Pons (tissue), 1 donor: ENCODE measurements around the gene NKRF.
"Not testable (repeated sequence)": the region's sequence is repeated elsewhere in the genome, so short reads cannot be mapped to it uniquely, and the experiment has no call there.

Experiments used
- DNase-seq: peaks from one replicate; pipeline ENCODE4 v3.0.0-alpha.2; 2016; ENCODE audit warnings: low spot score

Gene NKRF

DNA sequence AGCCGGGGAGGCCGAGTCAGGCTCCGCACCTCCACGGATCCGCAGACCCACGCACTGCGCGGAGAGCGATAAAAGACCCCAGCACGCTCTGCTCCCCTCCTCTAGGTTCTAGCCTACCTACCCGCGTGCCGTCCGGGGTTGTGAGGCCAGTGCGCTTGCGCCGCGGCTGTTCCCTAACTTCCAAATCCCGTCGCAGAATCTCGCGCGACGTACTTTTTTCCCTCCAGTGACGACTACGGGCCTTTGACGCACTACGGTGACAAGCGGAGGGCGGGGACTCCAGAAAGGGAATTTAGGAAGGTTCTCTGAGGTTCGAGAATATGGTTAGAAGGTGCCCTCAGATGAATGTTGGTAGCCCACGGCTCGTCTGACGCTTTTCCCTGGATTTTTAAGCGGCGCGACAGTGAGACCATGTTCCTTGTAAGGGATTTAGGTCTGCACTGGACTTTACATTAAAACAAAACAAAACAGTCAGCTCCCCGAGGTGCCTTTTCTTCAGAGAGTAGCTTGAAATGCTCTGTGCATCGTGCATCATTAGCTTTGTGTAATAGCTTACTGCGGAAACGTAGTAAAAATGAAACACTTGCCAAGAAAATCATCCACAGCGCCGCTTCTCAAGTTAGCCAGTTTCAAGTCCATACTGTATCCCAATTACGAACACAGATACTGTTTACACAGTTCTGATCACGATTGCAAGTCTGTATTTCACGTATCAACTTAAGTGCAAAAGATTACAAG, at the start of gene NKRF:
Gene NKRF, minus strand, starts transcription at position 145 of the 738 bp plus-strand sequence.
- peak; percentile 90 for DNase-seq

DNA sequence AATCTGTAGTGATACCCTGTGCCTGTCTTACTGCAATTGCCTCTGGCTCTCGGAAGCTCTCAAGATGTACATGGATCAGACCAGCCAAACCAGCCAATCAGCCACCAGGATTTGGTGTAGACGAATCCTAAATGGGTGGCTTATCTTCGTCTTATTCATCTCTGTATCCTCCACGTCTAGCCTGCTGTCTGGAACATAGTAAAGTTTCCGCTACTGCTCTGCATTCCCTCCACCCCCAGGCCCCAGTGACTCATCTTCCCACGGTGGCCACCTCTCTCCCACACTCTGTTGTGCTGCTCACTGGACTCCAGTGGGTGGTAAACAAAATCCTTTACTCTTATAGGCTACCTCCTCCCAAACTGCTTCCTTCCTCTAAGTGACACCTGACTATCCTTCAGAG, 48.9 kb upstream of the NKRF start:
- no peak for DNase-seq

DNA sequence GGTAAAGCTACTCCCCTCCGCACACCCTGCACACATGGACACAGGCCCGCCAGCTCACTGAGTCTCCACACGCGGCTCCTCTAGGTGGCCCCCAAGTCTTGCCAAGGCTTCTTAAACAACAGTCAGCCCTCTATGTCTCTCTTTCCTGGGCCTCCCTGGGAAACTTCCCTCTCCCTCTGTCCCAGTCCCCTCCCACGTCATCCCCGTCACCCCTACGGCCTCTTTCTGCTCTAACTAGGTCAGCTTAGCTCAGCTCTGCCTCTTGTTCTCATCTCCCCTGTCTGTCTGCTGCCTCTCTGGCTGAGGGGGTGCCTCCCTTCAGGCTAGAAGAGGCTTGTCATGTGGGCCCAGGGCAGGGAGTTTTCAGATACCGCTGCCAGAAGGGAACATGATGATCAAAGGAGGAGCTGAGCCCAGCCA, 47.9 kb upstream of the NKRF start:
- DNase-seq = no peak

DNA sequence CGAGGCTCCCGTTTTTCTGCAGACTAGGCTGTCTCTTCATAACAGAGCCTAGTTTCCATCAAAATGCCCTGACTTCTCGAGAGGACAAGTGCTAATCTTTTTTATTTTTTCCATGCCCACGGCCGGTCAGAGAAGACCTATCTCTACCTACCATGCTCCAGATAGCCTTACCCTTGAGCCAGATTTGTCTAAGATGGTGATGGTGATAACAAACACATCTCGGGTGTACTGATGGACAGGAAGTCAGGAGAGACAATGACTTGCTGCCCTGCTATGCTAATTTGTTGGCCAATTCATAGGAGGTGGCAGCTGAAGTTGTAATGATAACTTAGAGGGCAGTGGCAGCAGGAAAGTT, 42.2 kb upstream of the NKRF start:
- DNase-seq = no peak

DNA sequence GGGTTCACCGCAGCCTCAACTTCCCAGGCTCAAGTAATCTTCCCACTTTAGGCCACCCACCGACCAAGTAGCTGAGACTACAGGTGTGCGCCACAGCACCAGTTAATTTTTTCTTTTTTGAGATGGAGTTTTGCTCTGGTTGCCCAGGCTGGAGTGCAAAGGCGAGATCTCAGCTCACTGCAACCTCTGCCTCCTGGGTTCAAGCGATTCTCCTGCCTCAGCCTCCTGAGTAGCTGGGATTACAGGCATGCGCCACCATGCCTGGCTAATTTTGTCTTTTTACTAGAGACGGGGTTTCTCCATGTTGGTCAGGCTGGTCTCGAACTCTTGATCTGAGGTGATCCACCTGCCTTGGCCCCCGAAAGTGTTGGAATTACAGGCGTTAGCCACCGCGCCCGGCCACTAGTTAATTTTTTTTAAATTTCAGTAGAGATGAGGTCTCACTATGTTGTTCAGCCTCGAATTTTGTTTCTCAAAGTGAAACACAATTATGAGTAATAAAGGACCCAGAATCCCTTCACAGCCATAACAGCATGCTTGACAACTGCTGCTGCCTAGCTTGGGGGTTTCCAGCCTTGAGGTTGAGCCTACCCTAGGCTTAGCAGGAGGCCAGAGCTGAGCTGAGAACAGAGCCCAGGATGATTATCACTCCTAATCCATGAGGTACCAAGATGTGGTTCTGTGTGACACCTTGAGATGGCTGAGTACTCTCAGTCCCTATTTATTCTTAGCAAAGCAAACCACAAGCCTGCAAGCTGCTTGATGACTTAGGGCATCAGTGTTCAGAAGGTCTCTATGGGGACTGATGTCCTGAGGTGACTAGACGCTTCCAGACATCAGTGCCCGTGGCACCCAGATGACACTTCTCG, 41.6 kb upstream of the NKRF start:
- DNase-seq = no peak

DNA sequence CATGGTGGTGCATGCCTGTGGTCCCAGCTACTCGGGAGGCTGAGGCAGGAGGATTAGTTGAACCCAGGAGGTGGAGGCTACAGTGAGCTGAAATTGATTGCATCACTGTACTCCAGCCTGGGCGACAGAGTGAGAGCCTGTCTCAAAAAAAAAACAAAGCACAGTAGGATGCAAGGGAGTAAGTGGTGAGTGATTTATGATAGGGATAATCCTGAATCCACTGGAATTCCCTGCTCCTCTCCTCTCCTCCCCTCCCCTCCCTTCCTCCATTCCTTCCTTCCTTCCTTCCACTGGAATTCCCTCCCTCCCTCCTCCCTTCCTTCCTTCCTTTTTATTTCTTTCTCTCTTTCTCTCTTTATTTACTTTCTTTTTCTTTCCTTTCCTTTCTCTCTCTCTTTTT, 40.9 kb upstream of the NKRF start:
- DNase-seq = no peak

DNA sequence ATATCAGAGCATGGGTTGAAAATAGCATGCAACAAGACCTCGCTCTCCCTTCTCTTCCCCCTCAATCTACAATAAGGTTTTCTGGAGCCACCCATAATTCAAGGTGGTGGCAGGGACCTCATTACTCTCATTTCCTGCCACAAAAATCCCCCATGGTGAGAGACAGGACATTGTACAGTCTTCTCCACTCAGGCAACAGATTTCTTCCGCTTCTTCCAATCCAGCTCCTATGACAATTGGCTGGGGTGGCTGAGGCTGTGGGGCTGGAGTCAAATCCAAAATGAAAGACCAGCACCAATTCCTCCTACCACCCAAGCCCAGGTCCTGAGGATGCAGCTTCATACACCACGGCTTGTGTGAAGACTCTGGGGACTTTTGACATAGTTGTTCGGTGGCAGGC, 40.3 kb upstream of the NKRF start:
- no peak for DNase-seq

DNA sequence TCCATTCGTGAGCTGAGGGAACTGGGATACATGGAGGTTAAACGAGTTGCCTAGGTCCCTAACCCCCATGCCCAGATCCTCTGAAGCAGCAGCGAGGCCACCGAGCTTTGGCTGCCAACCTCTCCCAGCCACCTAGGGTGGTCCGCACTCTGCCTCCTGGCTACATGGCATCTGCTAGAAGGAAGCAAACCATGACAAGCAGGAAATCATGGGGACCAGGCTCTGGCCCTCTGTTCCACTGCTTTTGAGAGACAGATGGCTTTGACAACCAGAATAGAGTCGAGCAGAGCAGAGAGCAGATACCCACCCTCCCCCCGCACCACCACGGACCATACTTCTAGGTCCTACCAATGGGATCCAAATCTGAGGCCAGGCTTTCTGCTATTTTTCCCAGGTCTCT, 37.5 kb upstream of the NKRF start:
- no peak for DNase-seq

DNA sequence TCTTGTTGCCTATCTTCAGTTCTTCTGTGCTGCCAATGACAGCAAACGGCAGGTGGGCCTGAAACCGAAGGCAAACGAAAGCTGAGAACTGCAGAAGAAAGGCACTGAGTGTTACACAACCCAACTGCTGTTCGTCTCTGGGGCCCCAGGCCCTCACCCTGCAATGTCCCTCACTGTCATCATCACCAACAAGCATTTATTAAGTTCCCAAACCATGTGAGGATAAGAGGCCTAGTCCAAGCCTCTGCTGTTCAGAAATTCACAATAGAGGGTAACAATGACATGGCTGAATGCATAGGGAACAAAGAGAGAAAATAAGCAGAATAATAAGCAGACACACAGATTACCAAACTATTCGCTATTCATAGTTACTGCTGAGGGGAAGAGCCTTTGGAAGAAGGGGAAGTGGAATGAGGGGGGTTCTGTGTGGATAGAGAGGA, 34.5 kb upstream of the NKRF start:
- DNase-seq = no peak

DNA sequence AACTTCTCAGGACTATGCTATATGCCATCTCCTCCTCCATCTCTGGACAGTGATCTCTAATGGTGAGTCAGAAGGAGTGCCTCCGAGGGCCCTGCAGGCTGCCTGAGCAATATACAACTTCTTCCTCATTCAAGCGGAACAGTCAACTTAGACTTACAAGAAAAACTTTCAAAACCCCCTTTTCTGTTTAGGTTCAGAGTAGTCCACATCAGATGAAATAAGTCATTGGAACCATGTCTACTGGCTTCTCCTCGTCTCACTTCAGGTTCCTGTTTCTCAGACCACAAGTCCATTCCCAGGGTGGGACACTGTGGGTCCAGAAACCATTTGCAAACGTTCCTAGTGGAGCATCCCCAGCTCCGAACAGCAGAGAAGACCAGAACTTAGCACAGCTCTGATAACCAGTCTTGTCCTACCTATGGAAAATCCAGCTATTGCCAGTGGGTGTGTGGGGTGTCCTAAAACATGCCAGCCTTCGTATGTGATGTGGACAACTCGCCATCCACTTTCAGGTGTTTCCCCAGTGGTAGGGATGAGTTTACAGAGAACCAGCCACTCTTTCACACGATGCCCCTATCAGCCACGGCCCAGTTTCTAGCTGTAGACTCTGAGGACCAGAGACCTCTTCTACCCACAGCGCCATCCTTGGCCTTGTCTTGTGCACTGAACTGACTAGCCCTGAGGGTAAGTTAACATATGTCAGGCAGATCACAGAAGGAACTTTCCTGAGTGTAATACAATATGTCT, 32.7 kb upstream of the NKRF start:
- DNase-seq = no peak

DNA sequence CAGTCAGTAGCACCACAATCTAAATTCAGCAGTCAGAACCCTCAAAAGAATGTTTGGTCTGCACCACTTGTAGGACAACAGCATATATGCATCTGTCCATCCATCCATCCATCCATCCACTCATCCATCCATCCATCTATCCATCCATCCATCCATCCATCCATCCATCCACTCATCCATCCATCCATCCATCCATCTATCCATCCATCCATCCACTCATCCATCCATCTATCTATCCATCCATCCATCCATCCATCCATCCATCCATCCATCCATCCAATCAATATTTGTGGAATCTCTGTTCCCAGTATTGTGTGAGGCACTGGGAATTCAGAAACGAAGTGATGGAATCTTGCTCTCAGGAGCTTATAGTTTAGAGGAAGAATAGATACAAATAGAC, 31.2 kb upstream of the NKRF start:
- DNase-seq = not testable (repeated sequence)

DNA sequence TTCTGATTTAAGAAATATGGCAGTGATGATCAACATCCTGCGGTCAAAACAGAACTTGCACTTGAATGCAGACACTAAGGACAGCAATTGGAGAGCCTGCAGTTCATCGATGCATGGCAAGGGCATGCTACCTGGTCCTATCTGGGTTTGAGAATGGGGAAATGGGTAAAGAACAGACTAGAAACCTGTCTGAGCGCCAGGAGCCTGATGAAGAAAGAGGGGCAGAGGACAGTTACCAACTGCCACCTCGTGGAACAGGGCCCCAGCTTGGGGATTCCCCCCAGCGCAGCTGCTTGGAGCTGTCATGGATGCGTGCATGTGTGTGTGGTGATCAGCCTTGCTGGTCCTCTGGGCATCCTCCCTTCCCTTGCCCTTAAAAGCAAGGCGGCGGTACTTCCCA, 30.2 kb upstream of the NKRF start:
- DNase-seq = no peak

DNA sequence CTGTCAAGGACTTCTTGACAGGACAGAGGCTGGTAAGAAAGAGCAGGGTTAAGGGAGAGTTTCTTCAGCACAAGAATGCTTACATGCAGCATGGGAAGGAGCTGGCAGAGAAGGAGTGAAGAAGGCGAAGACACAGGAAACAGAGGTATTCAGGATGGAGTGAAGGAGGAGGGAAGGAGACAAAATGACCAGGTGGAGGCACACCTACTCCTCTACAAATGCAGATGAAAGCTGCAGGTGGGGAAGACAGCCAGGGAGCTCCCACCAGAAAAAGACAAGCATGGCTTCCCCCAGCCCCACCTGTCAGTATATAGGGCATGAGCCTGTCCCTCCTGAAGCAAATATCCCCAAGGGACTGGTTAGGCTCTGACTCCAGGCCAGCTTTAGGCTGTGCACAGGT, 29.6 kb upstream of the NKRF start:
- DNase-seq = no peak

DNA sequence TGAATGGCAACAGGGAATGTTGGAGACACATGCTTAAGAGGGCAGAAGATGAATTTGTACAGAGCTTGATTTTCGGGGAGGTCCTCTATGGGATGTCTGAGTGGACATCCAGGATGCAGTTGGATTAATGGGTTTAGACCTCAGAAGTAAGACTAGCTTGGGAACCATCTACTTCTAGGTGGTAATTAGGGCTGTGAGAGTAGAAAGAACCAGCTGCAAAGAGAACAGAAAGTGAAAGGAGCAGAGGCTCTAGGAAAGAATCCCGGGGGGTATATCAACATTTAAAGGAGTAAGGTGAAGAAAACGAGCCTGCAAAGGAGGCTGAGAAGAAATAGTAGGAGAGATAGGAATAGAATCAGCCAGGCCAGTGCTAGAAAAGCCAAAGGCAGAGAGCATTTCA, 29.0 kb upstream of the NKRF start:
- no peak for DNase-seq

DNA sequence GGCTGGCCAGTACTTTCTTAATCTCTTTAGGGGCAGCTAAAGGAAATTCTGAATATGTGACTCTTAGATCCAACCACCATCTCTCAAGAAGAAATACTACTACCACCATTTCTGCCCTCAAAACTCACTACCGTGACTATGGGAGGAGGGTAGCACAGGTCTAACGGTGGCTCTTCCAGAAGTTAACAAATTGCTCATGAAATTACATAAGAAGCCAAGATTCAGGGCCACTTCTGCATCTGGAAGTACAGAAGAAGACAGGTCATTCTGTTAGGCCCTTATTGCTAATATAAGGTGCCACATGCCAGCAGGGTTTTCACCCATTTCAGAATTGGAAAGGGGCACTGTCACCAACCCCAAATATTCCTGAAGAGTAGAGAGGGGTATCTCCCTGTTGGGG, 19.6 kb upstream of the NKRF start:
- DNase-seq = no peak

DNA sequence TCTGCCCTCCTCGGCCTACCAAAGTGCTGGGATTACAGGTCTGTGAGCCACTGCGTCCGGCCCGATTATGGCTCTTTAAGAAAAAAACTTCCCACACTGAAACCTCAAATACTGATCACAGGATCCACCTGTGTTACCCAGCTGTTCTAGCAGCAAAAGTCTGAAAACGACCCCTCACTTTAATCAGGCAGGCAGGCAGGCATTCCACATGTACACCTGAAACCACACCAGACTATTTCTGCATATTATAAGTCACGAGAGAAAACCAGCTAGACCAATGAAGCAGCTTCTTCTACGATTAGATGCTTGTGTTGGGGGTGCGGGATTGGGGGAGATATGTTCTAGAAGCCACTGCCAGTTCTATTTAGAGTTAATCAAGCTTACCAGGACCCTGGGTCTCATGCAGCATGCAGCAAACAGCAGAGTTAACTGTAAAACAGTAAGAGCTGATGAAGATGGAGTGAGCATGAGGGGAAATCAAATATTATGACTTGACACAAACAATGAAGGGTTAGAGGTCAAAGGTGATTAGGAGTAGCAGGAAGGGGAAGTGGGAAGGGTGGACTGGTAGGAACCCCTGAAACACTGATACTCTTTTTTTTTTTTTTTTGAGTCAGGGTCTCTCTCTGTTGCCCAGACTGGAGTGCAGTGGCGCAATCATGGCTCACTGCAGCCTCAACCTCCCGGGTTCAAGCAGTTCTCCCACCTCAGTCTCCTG, 18.9 kb upstream of the NKRF start:
- DNase-seq = no peak

DNA sequence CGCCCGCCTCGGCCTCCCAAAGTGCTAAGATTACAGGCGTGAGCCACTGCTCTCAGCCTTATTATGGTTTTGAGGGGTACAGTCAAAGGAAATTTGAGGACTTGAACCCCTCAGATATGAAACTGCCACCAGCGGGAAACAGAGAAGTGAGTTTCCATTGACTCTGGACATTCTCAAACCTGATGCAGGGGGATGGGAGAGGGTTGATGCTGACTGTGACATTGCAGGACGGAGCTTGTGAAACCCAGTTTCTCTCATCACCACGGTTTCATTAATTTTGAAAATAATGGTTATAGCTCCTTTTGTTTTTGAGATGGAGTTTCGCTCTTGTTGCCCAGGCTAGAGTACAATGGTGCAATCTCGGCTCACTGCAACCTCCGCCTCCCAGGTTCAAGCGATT, 18.2 kb upstream of the NKRF start:
- no peak for DNase-seq

DNA sequence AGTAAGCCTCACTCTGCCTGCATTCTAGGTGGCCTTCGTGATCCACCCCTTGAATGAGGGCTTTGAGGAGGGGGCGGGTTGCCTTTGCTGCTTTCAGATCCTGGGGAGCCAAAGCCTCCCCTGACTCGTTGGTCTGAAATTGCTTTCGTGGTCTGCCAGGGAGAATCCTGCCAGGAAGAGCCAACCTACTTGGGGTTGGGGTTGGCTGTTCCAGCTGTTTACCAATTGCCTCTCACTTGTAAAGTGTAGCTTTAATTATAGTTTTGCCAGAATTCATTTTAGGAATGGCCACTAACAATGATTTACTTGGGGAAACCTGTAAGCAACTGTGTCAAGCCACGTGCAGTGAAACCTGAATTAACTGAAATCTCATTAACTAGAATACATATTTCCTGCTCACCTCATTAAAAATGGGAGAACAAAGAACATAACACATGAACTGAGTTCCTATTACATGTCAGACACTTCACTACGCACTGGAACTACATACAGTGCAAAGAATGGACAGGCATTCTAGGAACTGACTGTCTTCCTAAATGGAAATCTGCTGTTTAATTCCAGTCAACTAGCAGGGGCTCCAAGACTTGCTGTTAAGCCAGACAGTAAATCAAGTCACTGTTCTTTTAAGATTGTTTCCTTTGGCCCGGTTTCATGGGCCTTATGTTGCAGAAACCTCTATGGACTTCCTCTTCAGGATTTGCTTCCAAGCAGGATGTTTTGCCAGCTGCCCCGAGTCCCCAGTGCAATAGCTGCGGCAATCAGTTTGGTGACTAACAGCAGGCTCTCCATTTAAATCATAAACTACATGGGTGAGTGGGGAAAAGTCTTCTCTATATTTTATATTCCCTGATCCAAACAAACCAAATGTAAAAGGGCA, 16.4 kb upstream of the NKRF start:
- DNase-seq = no peak

DNA sequence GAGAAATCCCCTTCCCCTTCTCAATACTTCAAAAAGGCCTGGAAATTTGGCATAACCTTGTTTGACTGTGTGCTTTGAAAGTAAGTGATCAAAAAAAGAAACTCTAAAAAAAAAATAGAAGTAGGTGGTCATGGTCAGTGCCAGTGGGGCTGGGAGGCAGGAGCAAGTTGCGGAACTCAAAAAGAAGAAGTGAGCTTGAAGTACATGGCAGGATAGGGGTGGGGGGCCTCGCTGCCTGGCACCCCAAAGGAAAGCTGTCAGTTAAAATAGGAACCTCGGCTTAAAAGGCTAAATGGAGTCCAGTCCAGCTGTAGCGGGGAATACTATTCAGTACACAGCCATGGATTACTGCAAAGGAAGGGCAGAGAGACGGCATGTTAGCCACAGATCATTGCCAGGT, 12.2 kb upstream of the NKRF start:
- peak; percentile 43 for DNase-seq

DNA sequence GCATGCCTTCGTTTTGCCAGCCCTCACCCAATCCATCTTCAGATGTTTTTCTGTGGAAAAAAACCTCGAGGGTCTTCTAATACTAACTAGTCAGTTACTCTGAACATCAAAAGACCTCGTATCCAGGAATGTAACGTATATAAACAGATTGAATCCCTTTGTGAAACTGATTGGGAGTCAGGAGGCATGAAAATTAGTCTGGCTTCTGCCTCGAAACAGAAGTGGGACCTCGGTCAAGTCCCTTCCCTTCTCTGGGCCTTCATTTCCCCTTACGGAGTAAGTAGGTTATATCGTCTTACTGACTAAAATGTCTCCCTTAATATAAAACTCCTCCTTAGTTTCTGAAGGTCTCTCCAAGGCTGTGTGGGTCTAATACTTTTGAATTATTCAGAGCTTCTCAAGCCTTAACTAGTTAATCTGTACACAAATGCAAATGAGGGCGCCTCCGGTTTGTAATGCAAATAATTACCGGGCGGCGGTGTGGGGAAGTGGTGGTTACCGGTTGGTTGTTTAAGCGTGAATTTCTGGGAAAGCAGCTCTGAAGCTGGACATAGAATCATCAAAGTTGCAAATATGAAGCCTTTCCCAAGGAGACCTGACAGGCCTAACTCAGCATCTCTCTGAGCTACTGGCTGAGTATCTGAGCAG, 11.4 kb upstream of the NKRF start:
- DNase-seq = no peak

DNA sequence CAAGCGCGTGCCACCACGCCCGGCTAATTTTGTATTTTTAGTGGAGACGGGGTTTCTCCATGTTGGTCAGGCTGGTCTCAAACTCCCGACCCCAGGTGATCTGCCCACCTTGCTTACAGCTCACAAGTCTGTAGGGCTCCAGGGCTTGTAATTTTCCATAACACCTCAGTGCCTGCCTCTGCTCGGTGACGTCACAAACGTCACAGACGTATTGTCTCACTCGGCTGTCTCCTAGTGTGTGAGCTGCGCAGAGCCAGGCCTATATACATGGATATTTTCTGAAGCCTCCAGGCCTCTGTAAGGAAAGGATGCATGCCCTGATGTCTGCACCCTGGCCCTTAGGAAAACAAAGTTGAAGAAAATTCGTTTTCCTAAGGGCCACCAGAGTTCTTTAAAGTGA, 8.6 kb upstream of the NKRF start:
- no peak for DNase-seq
